GM12878 (cell line): ENCODE measurements around the gene CREBZF. TPM values are rescaled to one million over a fixed set of nuclear protein-coding genes. Genes with fewer than 3 reads are reported as not detected.

Experiments used
- MTA3 ChIP-seq: IDR thresholded peaks from 2 replicates; pipeline ENCODE4 v1.6.1; 2012; ENCODE audit warnings: low read length, inconsistent platforms, borderline replicate concordance
- STAT1 ChIP-seq: fragments of 450-650 bp; conservative IDR thresholded peaks from 2 replicates; pipeline ENCODE4 v1.6.1; 2014; ENCODE audit warnings: antibody characterized with exemption, mild to moderate bottlenecking
- TARDBP ChIP-seq: IDR thresholded peaks from 2 replicates; pipeline ENCODE4 v1.6.1; 2016; ENCODE audit warnings: borderline replicate concordance
- polyA plus RNA-seq, 11 experiments: library from polyadenylated mRNA; depleted of rRNA in 4 of 11; unstranded in 6 of 11; stranded (reverse) in 5 of 11; fragments of >200 nt; fragmentation: Nextera tagmentation in 4 of 11; fragmentation: Illumina TruSeq in 1 of 11; extraction: Ambion mirVana in 4 of 11; extraction: Trizol in 1 of 11; gene quantifications; 1 replicate in 1 of 11; 2 replicates in 10 of 11; pipeline versions ENCODE4 v1.2.1 to v1.2.3, GENCODE V29; 2011 to 2016; ENCODE audit warnings: inconsistent platforms in 2 of 11, missing spikeins in 2 of 11, low read depth in 1 of 11
- total RNA-seq, 4 experiments: library from RNA; depleted of rRNA in 3 of 4; stranded (reverse); fragments of >200 nt in 3 of 4; fragmentation: Illumina TruSeq in 1 of 4; extraction: Trizol in 1 of 4; gene quantifications; 2 replicates each; pipeline versions ENCODE4 v1.2.1 to v1.2.3, GENCODE V29; 2013 to 2021
- TF ChIP-seq, protein P1 (sequence below): fragments of 450-650 bp; formaldehyde crosslinking; IDR thresholded peaks from 2 replicates; pipeline ENCODE4 v1.4.0; 2022; ENCODE audit warnings: mild to moderate bottlenecking, moderate library complexity
- TF ChIP-seq, protein P2 (sequence below): fragments of 450-650 bp; IDR thresholded peaks from 2 replicates; pipeline ENCODE4 v1.6.1; 2017; ENCODE audit warnings: low read depth, mild to moderate bottlenecking, moderate library complexity
- TF ChIP-seq, protein P3 (sequence below), 3 experiments: IDR thresholded peaks in 2 of 3; conservative IDR thresholded peaks in 1 of 3; 2 replicates each; pipeline ENCODE4 v1.5.1; 2011; ENCODE audit warnings: low read depth in 3 of 3, low read length in 3 of 3, mild to moderate bottlenecking in 3 of 3, control low read depth in 2 of 3, moderate library complexity in 2 of 3, inconsistent platforms in 1 of 3, mixed read lengths in 1 of 3; ENCODE audit not compliant: control insufficient read depth in 2 of 3, insufficient read depth in 1 of 3; ENCODE audit errors: extremely low read depth in 1 of 3
- TF ChIP-seq, protein P4 (sequence below): fragments of 450-650 bp; IDR thresholded peaks from 2 replicates; pipeline ENCODE4 v1.6.1; 2014; ENCODE audit warnings: mild to moderate bottlenecking

Gene CREBZF
- total and polyA plus RNA-seq, 10 of the 15 experiments (the other 5 are each of a cell fraction or from before 2014, with no cell fraction given): 11.1 to 51.2 (median 34.1) TPM

DNA sequence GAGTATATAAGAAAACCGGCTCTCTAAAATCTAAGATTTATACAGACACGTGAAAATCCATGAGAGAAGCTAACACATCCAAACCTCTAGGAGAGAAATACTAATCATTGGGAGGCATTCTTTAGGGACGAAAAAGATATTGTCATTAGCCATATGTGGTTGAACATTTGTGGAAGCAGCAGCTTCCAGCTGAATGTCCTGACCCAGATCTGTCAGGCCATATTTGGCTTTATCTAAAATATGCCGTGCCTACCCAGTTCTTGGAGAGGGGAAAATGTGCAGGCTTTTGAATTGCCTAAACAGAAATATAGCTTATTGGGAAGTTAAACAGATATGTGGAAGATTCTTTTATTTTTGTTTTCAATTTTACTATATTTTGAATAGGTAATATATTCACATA, 14.6 kb upstream of the CREBZF start (continued):
- TF ChIP-seq MTA3 (no peak), STAT1 (no peak), TARDBP (no peak)
- TF ChIP-seq, protein P1, sequence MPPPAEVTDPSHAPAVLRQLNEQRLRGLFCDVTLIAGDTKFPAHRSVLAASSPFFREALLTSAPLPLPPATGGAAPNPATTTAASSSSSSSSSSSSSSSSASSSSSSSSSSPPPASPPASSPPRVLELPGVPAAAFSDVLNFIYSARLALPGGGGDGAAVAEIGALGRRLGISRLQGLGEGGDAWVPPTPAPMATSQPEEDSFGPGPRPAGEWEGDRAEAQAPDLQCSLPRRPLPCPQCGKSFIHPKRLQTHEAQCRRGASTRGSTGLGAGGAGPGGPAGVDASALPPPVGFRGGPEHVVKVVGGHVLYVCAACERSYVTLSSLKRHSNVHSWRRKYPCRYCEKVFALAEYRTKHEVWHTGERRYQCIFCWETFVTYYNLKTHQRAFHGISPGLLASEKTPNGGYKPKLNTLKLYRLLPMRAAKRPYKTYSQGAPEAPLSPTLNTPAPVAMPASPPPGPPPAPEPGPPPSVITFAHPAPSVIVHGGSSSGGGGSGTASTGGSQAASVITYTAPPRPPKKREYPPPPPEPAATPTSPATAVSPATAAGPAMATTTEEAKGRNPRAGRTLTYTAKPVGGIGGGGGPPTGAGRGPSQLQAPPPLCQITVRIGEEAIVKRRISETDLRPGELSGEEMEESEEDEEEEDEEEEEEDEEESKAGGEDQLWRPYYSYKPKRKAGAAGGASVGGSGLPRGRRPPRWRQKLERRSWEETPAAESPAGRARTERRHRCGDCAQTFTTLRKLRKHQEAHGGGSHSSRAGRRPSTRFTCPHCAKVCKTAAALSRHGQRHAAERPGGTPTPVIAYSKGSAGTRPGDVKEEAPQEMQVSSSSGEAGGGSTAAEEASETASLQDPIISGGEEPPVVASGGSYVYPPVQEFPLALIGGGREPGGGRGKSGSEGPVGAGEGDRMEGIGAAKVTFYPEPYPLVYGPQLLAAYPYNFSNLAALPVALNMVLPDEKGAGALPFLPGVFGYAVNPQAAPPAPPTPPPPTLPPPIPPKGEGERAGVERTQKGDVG (CRISPR knock-in tag): no peak
- TF ChIP-seq, protein P2, sequence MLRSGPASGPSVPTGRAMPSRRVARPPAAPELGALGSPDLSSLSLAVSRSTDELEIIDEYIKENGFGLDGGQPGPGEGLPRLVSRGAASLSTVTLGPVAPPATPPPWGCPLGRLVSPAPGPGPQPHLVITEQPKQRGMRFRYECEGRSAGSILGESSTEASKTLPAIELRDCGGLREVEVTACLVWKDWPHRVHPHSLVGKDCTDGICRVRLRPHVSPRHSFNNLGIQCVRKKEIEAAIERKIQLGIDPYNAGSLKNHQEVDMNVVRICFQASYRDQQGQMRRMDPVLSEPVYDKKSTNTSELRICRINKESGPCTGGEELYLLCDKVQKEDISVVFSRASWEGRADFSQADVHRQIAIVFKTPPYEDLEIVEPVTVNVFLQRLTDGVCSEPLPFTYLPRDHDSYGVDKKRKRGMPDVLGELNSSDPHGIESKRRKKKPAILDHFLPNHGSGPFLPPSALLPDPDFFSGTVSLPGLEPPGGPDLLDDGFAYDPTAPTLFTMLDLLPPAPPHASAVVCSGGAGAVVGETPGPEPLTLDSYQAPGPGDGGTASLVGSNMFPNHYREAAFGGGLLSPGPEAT: no peak
- TF ChIP-seq, protein P3, sequence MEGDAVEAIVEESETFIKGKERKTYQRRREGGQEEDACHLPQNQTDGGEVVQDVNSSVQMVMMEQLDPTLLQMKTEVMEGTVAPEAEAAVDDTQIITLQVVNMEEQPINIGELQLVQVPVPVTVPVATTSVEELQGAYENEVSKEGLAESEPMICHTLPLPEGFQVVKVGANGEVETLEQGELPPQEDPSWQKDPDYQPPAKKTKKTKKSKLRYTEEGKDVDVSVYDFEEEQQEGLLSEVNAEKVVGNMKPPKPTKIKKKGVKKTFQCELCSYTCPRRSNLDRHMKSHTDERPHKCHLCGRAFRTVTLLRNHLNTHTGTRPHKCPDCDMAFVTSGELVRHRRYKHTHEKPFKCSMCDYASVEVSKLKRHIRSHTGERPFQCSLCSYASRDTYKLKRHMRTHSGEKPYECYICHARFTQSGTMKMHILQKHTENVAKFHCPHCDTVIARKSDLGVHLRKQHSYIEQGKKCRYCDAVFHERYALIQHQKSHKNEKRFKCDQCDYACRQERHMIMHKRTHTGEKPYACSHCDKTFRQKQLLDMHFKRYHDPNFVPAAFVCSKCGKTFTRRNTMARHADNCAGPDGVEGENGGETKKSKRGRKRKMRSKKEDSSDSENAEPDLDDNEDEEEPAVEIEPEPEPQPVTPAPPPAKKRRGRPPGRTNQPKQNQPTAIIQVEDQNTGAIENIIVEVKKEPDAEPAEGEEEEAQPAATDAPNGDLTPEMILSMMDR (IDR thresholded peaks at IDR 0.05 in 2 of 3, conservative IDR thresholded peaks at IDR 0.05 in 1 of 3; ENCODE audit: control insufficient read depth in 2 of 3, extremely low read depth in 1 of 3, insufficient read depth in 1 of 3, low read depth in 3 of 3, low read length in 3 of 3): no peak
- TF ChIP-seq, protein P4, sequence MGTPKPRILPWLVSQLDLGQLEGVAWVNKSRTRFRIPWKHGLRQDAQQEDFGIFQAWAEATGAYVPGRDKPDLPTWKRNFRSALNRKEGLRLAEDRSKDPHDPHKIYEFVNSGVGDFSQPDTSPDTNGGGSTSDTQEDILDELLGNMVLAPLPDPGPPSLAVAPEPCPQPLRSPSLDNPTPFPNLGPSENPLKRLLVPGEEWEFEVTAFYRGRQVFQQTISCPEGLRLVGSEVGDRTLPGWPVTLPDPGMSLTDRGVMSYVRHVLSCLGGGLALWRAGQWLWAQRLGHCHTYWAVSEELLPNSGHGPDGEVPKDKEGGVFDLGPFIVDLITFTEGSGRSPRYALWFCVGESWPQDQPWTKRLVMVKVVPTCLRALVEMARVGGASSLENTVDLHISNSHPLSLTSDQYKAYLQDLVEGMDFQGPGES: no peak
